ENCODE results near the gene FNDC3B.

GRCh38 chr3:172148702-172149565 lies 109.6 kb downstream of the FNDC3B start:
- no peak for TF ChIP-seq EZH2phosphoT487 (IDR thresholded peaks at IDR 0.05; ENCODE audit: low read depth)
- no peak for TF ChIP-seq CTCF (IDR thresholded peaks at IDR 0.05; ENCODE audit: low read depth, low read length)

Measured in OCI-LY3 (cell line).